Measurements from ENCODE around the gene PPP1R3F.

The PPP1R3F gene, protein sequence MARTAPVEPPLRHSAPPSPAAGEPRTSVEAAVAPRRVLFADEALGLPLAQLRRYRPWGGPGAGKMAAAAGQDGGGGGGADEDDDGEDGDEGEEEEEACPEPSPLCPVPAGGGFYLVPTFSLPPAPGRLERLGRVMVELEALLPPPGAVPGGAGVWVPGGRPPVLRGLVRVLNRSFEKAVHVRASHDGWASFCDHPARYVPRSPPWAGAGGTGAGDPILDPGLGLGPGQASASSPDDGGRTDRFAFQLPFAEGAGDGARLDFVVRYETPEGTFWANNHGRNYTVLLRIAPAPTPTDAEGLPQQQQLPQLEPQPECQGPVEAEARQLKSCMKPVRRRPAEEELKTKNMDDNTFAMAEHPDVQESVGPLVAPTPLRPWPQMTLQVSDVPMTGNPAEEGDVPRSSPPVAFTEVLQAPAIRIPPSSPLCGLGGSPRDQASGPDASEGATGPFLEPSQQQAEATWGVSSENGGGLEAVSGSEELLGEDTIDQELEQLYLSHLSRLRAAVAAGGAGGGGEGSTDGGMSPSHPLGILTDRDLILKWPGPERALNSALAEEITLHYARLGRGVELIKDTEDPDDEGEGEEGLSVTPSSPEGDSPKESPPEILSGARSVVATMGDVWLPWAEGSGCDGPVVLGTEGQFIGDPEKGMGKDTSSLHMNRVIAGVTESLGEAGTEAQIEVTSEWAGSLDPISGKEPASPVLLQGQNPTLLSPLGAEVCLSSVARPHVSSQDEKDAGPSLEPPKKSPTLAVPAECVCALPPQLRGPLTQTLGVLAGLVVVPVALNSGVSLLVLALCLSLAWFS

DNA sequence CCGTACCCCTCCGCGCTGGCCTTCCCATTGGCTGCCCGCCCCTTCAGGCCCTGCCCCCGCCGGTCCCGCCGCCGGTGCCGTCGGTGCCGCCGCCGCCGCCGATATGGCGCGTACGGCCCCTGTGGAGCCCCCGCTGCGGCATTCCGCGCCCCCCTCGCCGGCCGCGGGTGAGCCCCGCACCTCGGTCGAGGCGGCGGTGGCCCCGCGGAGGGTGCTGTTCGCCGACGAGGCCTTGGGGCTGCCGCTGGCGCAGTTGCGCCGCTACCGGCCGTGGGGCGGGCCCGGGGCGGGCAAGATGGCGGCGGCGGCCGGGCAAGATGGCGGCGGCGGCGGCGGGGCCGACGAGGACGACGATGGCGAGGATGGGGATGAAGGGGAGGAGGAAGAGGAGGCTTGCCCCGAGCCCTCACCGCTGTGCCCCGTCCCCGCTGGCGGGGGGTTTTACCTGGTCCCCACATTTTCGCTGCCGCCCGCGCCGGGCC lies at the start of gene PPP1R3F:
Gene PPP1R3F, plus strand, starts transcription at position 27 of the 482 bp plus-strand sequence. Its CDS starts 77 bp downstream, at position 104.
- H3K4me1 Mint-ChIP-seq = peaks cover 70% of the 10 kb centered on the region
- DNase-seq = no peak
- no peaks in the 10 kb centered on the region for H3K27me3 Mint-ChIP-seq (ENCODE audit: low read depth, poor library complexity)
- H3K4me3 Mint-ChIP-seq = peak within 1 kb of the TSS; percentile 93
- TF ChIP-seq, protein P1, sequence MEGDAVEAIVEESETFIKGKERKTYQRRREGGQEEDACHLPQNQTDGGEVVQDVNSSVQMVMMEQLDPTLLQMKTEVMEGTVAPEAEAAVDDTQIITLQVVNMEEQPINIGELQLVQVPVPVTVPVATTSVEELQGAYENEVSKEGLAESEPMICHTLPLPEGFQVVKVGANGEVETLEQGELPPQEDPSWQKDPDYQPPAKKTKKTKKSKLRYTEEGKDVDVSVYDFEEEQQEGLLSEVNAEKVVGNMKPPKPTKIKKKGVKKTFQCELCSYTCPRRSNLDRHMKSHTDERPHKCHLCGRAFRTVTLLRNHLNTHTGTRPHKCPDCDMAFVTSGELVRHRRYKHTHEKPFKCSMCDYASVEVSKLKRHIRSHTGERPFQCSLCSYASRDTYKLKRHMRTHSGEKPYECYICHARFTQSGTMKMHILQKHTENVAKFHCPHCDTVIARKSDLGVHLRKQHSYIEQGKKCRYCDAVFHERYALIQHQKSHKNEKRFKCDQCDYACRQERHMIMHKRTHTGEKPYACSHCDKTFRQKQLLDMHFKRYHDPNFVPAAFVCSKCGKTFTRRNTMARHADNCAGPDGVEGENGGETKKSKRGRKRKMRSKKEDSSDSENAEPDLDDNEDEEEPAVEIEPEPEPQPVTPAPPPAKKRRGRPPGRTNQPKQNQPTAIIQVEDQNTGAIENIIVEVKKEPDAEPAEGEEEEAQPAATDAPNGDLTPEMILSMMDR (IDR thresholded peaks at IDR 0.05) = no peak
- peaks cover 53% of the 10 kb centered on the region for H3K9me3 Mint-ChIP-seq
- peaks cover 9% of the 10 kb centered on the region for H3K36me3 Mint-ChIP-seq (ENCODE audit: low read depth)
- peak within 1 kb of the TSS; percentile 100 for H3K27ac Mint-ChIP-seq

DNA sequence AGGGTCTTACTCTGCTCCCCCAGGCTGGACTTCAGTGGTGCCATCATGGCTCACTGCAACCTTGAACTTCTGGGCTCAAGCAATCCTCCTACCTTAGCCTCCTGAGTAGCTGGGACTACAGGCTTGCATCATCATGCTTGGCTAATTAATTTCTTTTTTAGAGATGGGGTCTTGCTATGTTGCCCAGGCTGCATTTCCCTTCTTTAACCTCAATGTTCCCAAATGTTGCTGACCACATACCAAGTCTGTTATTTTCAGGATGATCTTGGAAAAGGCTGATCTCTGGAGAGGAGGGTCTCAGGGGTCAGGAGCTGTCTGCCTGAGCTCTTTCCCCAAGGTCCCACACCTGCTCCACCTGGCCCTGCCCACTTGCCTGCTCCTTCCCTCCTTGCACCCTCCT lies 49.5 kb upstream of the PPP1R3F start:
- H3K27me3 Mint-ChIP-seq (ENCODE audit: low read depth, poor library complexity) = peaks cover 41% of the 10 kb centered on the region
- H3K4me1 Mint-ChIP-seq = no peaks in the 10 kb centered on the region
- no peak for DNase-seq
- peaks cover 83% of the 10 kb centered on the region for H3K9me3 Mint-ChIP-seq
- TF ChIP-seq, protein P1 (IDR thresholded peaks at IDR 0.05) = no peak
- H3K27ac Mint-ChIP-seq = no peak overlapping the region
- H3K4me3 Mint-ChIP-seq = no peak overlapping the region
- no peaks in the 10 kb centered on the region for H3K36me3 Mint-ChIP-seq (ENCODE audit: low read depth)

DNA sequence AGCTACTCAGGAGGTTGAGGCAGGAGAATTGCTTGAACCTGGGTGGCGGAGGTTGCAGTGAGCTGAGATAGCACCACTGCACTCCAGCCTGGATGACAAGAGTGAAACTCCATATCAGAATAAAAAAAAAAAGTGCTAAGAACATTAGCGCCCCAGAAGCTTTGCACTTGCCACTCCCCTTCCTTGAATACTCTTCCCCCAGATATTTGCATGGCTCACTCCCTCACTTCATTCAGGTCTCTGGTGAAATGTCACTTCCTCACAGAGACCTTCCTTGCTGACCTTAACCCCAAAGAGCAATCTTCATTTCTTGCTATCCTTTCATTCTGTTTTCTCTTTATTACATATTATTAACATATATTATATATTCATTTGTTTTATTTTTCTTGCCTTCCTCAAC lies 47.7 kb upstream of the PPP1R3F start:
- H3K4me3 Mint-ChIP-seq = no peak overlapping the region
- no peaks in the 10 kb centered on the region for H3K36me3 Mint-ChIP-seq (ENCODE audit: low read depth)
- no peaks in the 10 kb centered on the region for H3K4me1 Mint-ChIP-seq
- H3K27ac Mint-ChIP-seq = no peak overlapping the region
- TF ChIP-seq, protein P1 (IDR thresholded peaks at IDR 0.05) = no peak
- peaks cover 83% of the 10 kb centered on the region for H3K9me3 Mint-ChIP-seq
- DNase-seq = no peak
- H3K27me3 Mint-ChIP-seq (ENCODE audit: low read depth, poor library complexity) = peaks cover 44% of the 10 kb centered on the region

DNA sequence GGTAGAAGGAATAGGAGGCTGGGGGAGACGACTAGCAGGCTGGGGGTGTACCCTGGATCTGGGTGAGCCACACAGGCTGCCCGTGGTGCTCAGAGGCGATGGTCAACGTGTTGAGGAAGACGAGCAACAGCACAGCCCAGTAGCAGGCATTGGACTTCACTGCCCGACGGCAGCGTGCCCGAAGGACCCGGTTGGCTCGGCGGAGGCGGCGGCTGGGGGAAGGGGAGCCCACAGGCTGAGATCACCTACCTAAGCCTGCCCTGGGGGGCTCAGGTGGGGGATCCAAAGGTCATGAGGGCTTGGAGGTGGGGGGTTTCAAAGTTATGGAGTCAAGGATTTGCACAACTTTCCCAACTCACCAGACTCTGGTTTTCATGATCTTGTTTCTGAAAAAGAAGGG lies 43.7 kb upstream of the PPP1R3F start:
- H3K4me3 Mint-ChIP-seq = no peak overlapping the region
- no peak overlapping the region for H3K27ac Mint-ChIP-seq
- H3K4me1 Mint-ChIP-seq = no peaks in the 10 kb centered on the region
- no peak for DNase-seq
- peaks cover 77% of the 10 kb centered on the region for H3K9me3 Mint-ChIP-seq
- TF ChIP-seq, protein P1 (IDR thresholded peaks at IDR 0.05) = no peak
- peaks cover 34% of the 10 kb centered on the region for H3K27me3 Mint-ChIP-seq (ENCODE audit: low read depth, poor library complexity)
- H3K36me3 Mint-ChIP-seq (ENCODE audit: low read depth) = no peaks in the 10 kb centered on the region

DNA sequence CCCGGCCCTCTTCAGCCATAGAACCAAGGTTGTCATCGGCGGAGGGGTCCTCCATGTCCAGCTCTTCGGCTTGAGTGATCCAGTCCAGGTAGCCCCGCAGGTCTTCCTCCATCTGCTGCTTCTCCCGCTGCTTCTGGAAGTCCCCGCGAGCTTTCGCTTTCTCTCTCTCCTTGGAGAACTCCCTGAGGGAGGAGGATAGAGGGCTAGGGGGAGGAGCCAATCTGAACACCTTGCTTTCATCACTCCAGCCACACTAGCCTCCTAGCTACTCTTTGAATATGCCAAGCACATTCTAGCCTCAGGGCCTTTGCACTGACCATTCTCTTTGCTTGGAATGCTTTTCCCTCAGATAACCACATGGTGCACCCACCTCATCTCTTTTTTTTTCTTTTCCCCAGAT lies 42.6 kb upstream of the PPP1R3F start:
- Mint-ChIP-seq H3K36me3 (ENCODE audit: low read depth) (no peaks in the 10 kb centered on the region), H3K4me3 (no peak overlapping the region), H3K27me3 (ENCODE audit: low read depth, poor library complexity) (peaks cover 32% of the 10 kb centered on the region), H3K4me1 (no peaks in the 10 kb centered on the region), H3K9me3 (peaks cover 79% of the 10 kb centered on the region), H3K27ac (no peak overlapping the region)
- no peak for DNase-seq
- TF ChIP-seq, protein P1 (IDR thresholded peaks at IDR 0.05) = no peak
